SKM-1 (cell line): ENCODE measurements around the gene LGI1.

Experiments
- DNase-seq: peaks from one replicate; lab custom pipeline; 2025; ENCODE audit not compliant: unreplicated experiment; lab: John Stamatoyannopoulos, UW

LGI1 gene

DNA sequence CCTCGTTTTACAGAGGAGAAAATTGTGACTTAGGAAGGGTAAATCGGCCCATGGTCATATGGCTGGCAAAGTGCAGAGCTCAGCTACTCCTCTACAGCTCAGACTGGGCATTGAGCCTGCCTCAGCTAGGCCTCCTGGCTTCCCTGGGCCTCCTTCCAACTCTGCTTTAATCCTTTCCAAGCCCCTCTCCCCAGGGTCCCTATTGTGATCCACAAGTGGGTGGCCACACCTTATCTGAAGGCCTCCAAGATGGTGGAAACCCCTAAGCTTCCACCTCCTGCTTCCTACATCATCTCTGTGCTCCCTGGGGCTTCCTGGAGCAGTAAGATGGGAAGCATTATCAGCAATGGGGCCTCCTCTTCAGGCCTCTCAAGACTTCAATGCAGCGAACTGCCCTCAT lies 3.0 kb upstream of the LGI1 start:
- no peak for DNase-seq

DNA sequence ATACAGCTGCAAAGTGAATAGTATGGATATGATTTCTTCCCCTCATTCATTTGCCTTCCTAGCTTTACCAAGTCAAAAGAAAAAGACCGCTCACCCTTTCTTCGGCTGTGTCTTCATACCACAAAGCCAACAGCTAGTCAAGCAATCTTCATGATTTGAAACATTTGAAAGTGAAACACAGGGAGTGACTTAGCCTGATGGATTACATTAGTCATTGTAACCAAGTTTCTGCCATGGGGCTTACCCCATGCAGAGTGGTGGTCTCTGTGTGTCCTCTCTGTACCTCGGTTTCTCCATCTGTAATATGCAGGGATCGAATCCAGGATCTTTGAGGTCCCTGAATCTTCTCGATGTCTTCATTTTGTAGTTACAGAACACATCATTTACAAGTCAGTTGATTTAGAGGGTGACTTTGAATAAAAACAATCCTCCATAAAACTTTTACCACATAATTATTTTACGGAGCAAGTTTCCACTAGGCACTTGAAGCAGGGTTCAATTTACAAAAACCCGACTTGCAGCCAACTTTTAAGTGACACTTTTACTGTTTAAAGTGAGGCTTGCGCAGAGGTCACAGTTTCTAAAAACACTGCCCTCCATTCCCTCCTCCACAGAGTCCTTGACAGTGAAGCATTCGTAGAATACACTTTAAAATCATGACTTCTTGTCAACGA lies 2.2 kb upstream of the LGI1 start:
- DNase-seq = no peak

DNA sequence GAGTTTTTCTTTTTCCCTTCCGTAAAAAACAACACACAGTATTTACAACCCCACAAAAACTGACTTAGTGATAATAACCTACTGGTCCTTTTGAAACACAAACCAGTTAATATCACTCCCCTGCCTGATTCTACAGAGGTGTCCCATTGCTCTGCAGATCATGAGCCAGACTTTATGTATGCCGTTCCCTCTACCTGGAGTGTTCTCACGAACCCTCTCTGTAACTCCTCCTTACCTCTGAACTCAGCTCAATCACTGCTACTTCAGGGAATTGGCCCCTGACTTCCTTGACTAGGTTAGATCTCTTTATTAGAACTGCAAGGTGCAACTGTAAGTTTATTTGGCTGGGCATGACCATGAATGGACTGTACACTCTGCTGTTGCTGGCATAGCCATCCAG lies 1.6 kb upstream of the LGI1 start:
- DNase-seq = no peak

DNA sequence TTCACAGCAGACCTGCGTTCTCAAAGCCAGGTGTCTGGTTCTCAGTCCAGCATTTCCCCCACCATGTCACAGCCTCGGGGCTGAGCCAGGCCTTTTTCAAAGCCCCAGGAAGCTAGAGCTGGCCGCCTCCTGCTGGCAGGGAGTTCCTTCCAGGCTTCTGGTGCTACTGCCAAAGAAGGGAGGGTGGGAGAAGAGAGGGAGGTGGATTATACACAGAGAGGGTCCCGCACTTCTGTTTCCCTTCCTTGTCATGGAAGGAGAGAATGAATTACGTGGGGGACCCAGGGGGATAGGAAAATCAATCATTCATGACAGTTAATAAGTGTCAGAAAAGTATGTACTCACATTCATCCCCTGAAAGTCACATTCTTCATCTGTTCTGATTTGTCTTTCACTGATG lies 600 bp upstream of the LGI1 start:
- no peak for DNase-seq

DNA sequence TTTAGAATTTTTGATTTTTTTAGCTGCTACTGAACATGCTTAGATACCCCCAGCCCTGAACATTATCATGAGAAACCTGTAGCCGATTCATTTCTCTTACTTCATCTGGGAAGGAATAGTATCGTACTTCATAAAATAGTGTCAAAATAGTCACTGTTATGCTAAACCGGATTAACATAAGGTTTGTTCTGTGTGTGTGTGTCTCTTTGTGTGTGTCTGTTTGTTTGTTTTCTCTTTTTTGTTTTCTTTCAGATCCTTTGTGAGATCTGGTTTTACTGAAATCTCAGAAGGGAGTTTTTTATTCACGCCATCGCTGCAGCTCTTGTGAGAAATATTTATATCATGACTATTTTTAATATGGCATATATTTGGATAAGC lies 761 bp downstream of the LGI1 start:
- DNase-seq = no peak

DNA sequence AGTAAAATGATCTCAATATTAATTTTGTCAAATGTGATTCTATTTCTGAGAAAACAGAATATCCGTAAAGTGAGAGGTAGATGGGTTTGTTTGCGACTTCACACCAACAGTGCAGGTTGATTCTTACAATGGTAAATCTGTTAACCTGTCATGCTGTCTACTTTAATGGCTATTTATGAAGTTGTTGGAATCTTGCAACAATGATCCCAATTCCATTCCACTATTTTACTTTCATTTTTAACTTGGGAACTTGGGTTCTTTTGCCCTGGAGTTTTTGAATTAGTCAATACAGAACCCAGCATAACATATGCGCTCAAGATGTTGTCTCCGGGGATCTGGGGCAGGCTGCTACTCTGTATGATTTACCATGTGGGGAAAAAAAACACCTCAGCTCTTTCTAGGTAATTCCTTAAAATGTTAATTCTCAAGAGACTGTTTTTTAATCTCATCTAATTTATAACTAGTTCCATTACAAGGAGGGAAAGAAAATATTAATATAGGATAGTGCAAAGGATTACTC lies 1.2 kb downstream of the LGI1 start:
- DNase-seq = no peak

DNA sequence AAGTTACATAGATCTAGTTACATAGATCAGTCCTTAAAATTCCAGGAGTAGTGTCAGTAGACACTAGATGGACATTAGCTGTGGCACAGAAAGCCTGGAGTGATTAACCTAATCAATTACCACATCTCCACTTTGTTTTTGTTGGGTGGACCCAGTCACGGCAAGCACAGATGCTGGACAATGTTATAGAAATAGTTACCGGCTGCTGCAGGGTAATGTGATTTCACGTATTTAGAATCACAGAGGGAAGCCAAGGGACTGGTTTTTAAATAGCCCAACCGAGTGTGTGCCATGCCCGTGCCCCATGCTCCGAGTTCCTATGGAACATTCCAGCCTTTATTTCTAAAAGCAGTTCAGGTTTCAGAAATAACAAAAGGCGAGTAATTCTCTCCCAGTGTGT lies 2.8 kb downstream of the LGI1 start:
- no peak for DNase-seq

DNA sequence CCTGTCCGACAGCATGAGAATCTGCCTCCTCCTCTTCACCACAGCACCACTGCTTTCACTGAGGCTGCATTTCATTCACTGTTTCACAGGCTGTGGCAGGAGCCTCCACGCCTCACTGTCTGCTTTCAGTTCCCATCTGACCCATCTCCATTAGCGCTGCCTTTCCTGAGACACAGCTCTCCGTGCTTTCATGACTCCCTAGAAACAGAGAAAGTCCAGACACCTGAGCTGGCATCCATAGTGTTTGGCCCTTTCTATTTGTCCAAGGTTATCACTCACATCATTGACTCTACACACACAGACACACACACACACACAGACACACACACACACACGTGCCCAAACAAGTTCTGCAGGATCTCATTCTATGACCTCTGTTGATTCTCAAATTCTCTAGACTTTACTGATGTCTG lies 5.2 kb downstream of the LGI1 start:
- DNase-seq = no peak

DNA sequence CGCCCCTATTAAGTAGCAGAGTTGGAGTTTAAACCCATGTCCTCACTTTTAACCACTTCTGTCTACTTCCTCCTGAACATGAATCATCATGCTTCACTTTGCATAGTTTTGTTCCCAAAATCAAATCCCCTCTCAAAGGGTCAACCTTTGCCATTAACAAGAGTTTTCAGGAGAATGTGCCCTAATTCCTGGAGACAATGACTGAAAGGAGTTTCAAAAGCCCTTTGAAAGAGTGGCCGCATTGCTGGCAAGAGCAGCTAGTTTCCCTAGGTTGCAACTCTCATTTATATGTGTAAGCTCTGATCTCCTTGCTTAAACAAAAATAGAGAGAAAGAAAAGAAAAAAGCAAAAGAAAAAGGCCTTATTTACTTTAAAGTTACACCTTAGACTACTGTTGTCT lies 9.2 kb downstream of the LGI1 start:
- no peak for DNase-seq

DNA sequence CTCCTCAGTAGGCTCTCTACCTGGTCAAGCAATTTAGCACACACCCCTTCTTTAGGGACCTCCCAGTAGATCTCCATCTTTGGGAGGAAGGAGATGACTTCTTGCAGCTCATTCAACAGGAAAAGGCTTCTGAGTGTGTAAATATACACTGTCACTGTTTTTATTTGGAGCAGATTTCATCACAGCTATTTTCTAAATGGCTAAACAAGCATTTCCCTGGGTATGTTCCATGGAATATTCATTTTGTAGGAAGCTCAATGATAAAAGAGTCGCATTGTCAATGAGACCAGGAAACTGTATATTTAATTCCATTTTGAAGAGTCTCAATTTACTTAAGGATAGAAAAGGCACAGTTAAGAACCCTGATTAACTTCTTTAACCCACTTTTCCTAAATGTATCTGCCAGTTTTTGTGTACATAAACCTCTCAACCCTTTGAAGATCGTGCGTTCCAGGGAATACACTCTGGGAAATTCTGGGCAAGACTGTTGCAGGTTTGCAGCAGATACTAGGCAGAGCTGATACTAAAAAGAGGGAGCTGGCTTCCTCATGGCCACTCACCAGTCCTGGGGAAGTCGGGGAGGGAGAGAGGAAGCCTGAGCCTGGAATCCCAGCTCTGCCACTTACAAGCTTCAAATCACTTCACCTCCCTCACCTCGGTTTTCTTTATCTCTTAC lies 10.1 kb downstream of the LGI1 start:
- DNase-seq = no peak

DNA sequence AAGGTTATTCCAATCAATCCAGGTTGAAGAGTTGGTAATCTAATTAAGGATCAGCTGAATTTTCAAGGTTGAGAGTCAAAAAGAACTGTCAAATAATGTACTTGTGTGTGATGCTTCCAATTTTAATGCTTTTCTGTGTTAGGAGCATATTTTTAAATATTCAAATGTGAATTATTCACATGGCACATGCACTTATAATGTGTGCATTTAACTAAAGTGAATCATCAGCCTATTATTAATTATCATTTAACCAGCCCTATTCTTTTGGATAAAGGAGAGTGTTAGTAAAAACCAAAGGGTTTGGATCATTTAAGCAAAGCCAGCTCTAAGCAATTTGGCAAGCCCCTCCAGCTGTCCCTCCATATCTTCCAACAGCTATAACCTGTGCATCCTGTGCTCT lies 11.2 kb downstream of the LGI1 start:
- no peak for DNase-seq

DNA sequence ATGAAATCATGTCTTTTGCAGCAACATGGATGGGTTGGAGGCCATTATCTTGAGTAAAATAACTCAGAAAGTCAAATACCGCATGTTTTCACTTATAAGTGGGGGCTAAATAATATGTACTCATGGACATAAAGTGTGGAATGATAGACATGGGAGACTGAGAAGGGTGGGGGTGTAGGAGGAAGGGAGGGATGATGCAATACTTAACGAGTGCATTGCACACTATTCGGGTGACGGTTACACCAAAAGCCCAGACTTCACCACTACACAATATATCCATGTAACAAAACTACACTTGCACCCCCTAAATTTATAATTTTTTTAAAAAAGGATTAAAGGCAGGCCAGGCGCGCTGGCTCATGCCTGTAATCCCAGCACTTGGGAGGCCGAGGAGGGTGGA lies 13.6 kb downstream of the LGI1 start:
- DNase-seq = no peak

DNA sequence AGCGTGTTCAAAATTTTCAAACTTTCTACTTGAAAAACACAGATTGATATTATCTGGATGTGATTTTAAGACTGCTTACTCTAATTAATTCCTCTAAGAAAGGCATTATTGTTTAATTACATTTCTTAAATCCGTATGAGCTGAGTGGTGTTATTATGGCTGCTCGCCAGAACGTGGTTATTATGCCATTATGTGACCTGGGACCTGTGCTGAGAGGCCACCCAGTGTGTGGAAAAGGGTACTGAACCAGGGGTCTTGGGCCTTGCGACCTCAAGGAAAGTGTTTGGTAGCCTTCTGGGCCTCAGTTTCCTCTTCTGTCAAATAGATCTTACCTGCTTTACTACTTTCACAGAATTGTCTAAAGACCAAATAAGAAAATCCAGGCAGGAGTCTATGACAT lies 15.4 kb downstream of the LGI1 start:
- no peak for DNase-seq

DNA sequence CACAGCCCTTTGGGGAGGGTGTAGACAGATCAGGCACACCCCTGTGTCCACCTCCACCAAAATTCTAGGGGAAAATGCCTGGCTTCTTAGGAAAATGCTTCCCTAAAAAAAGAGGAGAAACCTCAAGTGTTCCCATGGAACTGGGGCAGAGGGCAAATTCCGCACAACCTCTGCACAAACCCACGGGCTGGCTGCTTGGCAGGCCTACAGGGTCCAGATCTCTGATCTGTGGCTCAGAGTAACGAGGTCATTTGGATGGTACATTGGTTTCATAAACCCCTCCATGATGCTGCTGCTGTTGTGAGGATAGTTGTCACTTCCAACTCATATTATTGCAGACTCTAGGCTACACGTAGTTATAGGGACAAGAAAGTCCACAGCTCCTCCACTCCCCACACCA lies 16.0 kb downstream of the LGI1 start:
- no peak for DNase-seq

DNA sequence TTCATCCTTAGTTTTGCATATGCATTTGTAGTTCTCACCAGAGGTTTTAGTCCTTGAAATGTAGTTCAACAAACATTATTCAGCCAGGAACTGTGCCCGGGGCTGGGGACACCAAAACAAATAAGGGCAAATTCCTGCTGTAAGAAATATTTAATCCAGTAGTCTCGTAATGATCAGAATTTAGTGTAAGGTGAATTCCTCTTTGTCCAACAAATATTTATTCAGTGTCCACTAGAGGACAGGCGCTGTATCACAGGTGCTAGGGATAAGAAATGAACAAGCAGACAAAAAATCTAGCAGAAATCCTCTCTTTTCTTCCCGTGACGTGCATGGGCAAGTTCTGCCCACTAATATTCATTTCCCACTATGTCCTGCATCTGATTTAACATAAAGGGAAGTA lies 17.6 kb downstream of the LGI1 start:
- DNase-seq = no peak

DNA sequence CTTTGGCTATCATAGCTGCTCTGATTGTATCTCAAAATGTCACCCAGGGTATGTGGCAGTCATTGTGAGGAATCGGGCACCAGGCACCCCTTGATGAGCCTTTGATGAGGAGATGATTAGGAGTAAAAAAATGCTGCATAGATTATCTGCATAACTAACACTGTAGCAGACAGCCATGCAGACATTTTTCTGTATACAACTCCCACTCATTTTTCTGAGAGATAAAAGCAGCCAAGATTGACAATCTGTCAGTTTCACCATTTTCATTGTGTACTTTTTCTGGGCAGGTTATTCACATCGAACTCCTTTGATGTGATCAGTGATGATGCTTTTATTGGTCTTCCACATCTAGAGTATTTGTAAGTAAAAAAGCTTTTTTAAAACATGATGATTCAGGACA lies 19.4 kb downstream of the LGI1 start:
- DNase-seq = no peak

DNA sequence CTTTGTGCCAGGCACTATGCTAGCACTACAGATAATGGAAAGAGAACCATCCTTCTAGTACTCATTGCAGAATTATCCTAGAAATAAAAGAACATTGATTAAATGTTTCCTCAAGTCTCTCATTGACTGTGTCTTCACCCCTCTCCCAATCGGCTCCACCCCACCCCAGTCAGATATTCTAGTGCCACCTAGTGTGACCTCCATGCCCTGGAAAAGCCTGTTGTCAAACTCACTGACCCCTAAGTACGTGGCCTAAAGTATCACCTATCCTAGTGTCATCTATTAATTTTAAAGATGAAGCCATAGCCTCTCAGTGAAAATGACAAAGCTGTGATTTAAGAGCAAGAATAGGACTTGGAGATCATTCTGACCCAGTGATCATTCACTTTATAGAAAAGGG lies 26.3 kb downstream of the LGI1 start:
- DNase-seq = no peak

DNA sequence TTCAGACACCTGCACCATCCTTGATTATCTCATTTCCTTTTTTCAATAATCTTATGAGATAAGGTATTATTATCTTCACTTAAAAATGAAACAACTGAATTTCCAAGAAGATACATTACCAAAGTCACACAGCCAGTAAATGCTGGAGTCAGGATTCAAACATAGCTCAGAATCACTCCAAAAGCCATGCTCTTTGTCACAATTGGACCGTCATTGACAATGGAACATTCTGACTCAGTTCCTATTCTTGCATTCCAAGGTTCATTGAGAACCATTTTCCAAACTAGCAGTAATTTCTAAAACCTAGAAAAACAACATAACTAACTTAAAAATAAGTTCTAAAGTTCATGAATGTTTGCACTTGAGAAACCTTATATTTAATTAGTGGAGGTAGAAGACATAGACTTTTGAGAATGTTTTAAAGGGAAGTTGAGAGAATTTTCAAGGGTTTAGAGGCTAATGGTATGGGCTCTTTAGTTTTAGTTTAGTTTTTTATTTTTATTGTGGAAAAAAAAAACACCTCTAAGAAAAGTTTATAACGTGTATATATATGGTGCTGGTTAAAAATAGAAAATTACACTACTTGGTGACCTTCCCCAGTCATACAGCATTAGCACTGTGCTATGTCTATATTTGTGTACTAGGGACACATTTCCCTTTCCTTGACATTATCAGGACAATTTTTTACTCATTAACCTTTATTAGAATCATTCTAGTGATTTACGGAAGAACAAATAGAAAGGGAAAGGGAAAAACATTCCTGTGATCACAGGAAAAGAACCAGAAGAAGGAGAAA lies 30.9 kb downstream of the LGI1 start:
- no peak for DNase-seq

DNA sequence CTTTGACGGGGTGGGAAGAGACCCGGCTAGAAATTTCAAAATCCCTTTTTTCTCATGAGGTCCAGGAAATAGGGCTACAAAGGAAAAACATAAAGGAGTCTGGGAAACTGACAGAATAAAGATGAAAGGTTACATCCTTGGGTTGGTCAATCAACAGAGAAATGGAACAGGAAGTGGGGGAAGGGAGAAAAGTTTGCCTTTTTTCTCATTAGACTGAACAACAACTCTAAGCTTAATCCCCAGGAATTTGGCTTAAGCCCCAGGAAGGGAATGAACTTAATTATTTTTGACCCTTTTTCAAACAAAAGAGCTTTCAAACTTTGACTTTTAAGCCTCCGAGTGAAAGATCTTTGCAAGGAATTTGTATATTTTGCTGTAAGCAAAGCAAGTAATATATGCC lies 32.7 kb downstream of the LGI1 start:
- no peak for DNase-seq

DNA sequence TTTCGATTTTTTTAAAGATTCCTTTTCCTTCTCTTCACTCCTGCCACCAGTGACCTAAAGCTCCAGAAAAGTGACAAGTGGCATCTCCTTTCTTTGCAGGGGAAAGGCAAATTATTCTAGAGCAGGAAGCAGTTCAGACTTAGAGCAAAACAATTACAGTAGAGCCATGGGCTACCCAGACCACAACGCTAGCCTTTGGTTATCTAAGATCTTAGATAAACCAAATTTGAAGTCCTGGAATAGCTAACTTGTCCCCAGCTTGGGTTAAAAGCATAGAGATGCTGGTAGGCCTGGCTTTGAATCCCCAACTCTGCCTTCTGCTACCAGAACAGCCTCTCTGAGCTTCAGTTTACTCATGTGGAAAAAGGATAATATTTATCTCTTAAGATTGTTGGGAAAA lies 38.4 kb downstream of the LGI1 start:
- no peak for DNase-seq

DNA sequence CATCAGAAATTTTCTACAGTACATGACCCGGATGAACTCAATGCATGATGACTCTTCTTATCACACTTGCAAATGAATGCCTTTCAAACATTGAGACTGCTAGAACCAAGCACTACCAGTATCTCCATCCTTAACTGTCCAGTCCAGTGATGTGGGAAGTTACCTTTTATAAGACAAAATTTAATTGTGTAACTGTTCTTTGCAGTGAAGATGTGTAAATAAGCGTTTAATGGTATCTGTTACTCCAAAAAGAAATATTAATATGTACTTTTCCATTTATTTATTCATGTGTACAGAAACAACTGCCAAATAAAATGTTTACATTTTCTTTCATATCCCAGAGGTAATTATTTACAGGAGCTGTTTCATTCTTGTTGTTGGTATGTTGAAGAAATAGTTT lies 40.1 kb downstream of the LGI1 start:
- no peak for DNase-seq

DNA sequence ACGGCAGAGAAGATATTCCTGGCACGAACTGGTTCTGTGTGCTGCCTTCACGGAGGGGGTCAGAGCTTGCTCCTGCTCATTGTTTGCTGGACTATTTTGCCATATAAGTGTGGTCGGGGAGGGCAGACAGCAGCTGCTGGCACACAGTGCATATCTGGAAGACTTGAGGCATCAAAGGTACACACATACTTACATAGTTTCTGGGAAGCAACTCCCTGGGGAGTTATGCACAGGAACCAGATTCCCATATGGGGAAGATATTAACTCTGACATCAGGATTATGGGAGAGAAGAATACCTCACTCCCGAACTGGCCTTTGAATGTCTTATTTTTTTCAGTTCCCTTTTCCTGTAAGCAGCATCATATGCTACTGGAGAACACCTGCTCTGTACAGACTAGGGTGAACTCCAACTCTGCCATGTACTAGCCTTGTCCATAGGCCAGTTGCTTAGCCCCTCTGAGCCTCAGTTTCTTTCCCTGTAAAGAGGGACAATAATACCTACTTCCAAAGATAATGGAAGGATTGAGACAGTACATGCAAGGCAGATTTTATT lies 41.5 kb downstream of the LGI1 start:
- DNase-seq = no peak
